Stimulated activated CD4-positive, alpha-beta T cell treated with anti-CD3 and anti-CD28 coated beads, TNF-alpha, amount 100 ng/mL, for 1 hour (primary cell): ENCODE data around the gene PHC2.

Experiments used
- DNase-seq, 3 donors: peaks; one replicate each; pipeline ENCODE4 v3.0.0-alpha.2; 2020; ENCODE audit warnings: low read depth in 3 of 3, low spot score in 1 of 3

Gene PHC2

GRCh38 chr1:33332881-33333280, 98.0 kb downstream of the PHC2 start:
- DNase-seq: no peak

- no peak for DNase-seq
Observed at GRCh38 chr1:33332357-33332789, 98.5 kb downstream of the PHC2 start.

- no peak for DNase-seq
Observed at GRCh38 chr1:33331444-33332356, 99.2 kb downstream of the PHC2 start.

- DNase-seq: no peak
Observed at GRCh38 chr1:33330906-33331305, 100.0 kb downstream of the PHC2 start.

- DNase-seq: no peak
Observed at GRCh38 chr1:33330361-33330890, 100.5 kb downstream of the PHC2 start.

GRCh38 chr1:33329600-33330305, 101.1 kb downstream of the PHC2 start:
- no peak for DNase-seq

- no peak for DNase-seq
Observed at GRCh38 chr1:33328817-33329216, 102.1 kb downstream of the PHC2 start.

GRCh38 chr1:33327587-33328325, 103.1 kb downstream of the PHC2 start:
- DNase-seq: no peak

GRCh38 chr1:33326785-33327184, 104.1 kb downstream of the PHC2 start:
- DNase-seq: no peak

GRCh38 chr1:33324677-33325575, 106.0 kb downstream of the PHC2 start:
- no peak for DNase-seq

GRCh38 chr1:33323663-33324477, 107.0 kb downstream of the PHC2 start:
- no peak for DNase-seq

- no peak for DNase-seq
Observed at GRCh38 chr1:33322870-33323585, 107.9 kb downstream of the PHC2 start.

- DNase-seq: no peak
Observed at GRCh38 chr1:33322109-33322508, 108.8 kb downstream of the PHC2 start.

- no peak for DNase-seq
Observed at GRCh38 chr1:33321178-33321577, 109.7 kb downstream of the PHC2 start.

- no peak for DNase-seq
Observed at GRCh38 chr1:33320619-33321165, 110.2 kb downstream of the PHC2 start, which contains the start of gene A3GALT2. Gene A3GALT2, minus strand, starts transcription at chr1:33321098. Its CDS starts 0 bp downstream, at chr1:33321098.

- no peak for DNase-seq
Observed at GRCh38 chr1:33319949-33320618, 110.8 kb downstream of the PHC2 start.

- no peak for DNase-seq
Observed at GRCh38 chr1:33319186-33319948, 111.5 kb downstream of the PHC2 start.
